ENCODE data around the gene TCF12. TPM values are rescaled to one million over a fixed set of nuclear protein-coding genes. Genes with fewer than 3 reads are reported as not detected.

The TCF12 gene
- total RNA-seq, 1 experiment from 2014 or later, result 102 TPM

- no peak for ATAC-seq
- no peak overlapping the region for H3K4me3 ChIP-seq (ENCODE audit: low read depth in 2 of 2, low read length in 2 of 2)
- H3K4me1 ChIP-seq (ENCODE audit: control insufficient read depth, insufficient read depth, low read length), result no peaks in the 10 kb centered on the region
- BruUV-seq (replicated peaks), result no TSS peak
- no peak for TF ChIP-seq TCF7L2 (IDR thresholded peaks at IDR 0.05; ENCODE audit: low read depth, low read length)
- TF ChIP-seq CTCF (IDR thresholded peaks at IDR 0.05), result no peak
- TF ChIP-seq POLR2AphosphoS5 (IDR thresholded peaks at IDR 0.05; ENCODE audit: low read depth, low read length), result no peak
- no peak for TF ChIP-seq SIN3A (IDR thresholded peaks at IDR 0.05; ENCODE audit: borderline replicate concordance, insufficient read depth, low read depth, low read length)
- TF ChIP-seq REST (IDR thresholded peaks at IDR 0.05; ENCODE audit: insufficient read depth in 1 of 2, low read depth in 2 of 2, low read length in 1 of 2), result no peak
- in situ Hi-C loops (cut with HindIII; ENCODE audit: low pct_unique_long_range_greater_than_20kb, low sequenced_read_pairs), result no loop called here
- no peaks in the 10 kb centered on the region for H3K27me3 ChIP-seq (ENCODE audit: control insufficient read depth, insufficient read depth, low read length)
- CTCF ChIA-PET, result no interaction called here
- no peaks in the 10 kb centered on the region for H3K36me3 ChIP-seq (ENCODE audit: control insufficient read depth, insufficient read depth, low read length)
- intact Hi-C loops (cut with micrococcal nuclease; ENCODE audit: unreplicated experiment), result no loop called here
- H3K9me3 ChIP-seq (ENCODE audit: control insufficient read depth, insufficient read depth, low read depth, low read length), result no peaks in the 10 kb centered on the region
- DNase-seq (ENCODE audit: low read depth, low spot score), result no peak
- no peak overlapping the region for H3K27ac ChIP-seq (ENCODE audit: low read length)
- POLR2A ChIA-PET, result no interaction called here
These were observed 23.8 kb upstream of the TCF12 start for GRCh38 chr15:56894601-56895000.

GRCh38 chr15:56901931-56902330 is 16.5 kb upstream of the TCF12 start:
- in situ Hi-C loops (cut with HindIII; ENCODE audit: low pct_unique_long_range_greater_than_20kb, low sequenced_read_pairs), result no loop called here
- Histone ChIP-seq H3K4me3 (ENCODE audit: low read depth in 2 of 2, low read length in 2 of 2) (no peak overlapping the region), H3K4me1 (ENCODE audit: control insufficient read depth, insufficient read depth, low read length) (no peaks in the 10 kb centered on the region), H3K9me3 (ENCODE audit: control insufficient read depth, insufficient read depth, low read depth, low read length) (no peaks in the 10 kb centered on the region), H3K27ac (ENCODE audit: low read length) (no peak overlapping the region), H3K36me3 (ENCODE audit: control insufficient read depth, insufficient read depth, low read length) (no peaks in the 10 kb centered on the region), H3K27me3 (ENCODE audit: control insufficient read depth, insufficient read depth, low read length) (no peaks in the 10 kb centered on the region)
- ATAC-seq (no peak), DNase-seq (ENCODE audit: low read depth, low spot score) (no peak)
- ChIA-PET CTCF (no interaction called here), POLR2A (no interaction called here)
- TF ChIP-seq CTCF (IDR thresholded peaks at IDR 0.05) (no peak), SIN3A (IDR thresholded peaks at IDR 0.05; ENCODE audit: borderline replicate concordance, insufficient read depth, low read depth, low read length) (no peak), POLR2AphosphoS5 (IDR thresholded peaks at IDR 0.05; ENCODE audit: low read depth, low read length) (no peak), TCF7L2 (IDR thresholded peaks at IDR 0.05; ENCODE audit: low read depth, low read length) (no peak), REST (IDR thresholded peaks at IDR 0.05; ENCODE audit: insufficient read depth in 1 of 2, low read depth in 2 of 2, low read length in 1 of 2) (no peak)
- no TSS peak for BruUV-seq (replicated peaks)
- intact Hi-C loops (cut with micrococcal nuclease; ENCODE audit: unreplicated experiment), result no loop called here
